ENCODE results near the gene KLK2.

DNA sequence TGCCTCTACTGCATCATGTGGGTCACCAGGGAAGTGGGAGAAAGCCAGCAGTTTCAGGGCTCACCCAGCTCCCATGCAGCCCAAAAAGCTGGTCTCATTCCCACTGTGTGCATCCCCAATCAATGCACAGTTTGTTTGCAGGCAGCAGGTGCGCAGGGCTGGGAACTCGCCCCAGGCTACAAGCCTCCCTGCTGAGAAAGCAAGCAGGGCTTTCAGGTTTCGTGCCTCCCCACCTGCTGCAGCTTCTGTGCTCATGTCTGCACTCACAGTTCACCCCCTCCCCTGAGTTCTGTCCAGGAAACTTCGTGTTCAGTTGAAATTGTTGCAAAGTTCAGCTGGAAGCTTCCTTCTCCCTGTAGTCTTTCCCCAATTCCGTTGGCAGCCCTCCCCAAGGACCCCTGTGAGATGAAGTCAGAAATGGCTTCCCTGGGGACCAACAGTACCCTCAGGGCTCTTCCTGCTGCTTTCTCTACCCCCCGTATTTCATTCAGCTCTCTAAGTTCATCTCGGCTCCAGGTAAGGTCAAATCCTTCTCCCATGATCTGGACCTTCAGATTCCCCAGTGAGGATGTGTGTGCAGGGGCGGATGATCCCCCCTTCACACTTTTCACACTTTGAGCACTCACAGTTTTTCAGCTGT is 28.8 kb upstream of the KLK2 start:
- TF ChIP-seq, protein P1, sequence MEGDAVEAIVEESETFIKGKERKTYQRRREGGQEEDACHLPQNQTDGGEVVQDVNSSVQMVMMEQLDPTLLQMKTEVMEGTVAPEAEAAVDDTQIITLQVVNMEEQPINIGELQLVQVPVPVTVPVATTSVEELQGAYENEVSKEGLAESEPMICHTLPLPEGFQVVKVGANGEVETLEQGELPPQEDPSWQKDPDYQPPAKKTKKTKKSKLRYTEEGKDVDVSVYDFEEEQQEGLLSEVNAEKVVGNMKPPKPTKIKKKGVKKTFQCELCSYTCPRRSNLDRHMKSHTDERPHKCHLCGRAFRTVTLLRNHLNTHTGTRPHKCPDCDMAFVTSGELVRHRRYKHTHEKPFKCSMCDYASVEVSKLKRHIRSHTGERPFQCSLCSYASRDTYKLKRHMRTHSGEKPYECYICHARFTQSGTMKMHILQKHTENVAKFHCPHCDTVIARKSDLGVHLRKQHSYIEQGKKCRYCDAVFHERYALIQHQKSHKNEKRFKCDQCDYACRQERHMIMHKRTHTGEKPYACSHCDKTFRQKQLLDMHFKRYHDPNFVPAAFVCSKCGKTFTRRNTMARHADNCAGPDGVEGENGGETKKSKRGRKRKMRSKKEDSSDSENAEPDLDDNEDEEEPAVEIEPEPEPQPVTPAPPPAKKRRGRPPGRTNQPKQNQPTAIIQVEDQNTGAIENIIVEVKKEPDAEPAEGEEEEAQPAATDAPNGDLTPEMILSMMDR (IDR thresholded peaks at IDR 0.05; ENCODE audit: poor library complexity, severe bottlenecking) = no peak
- TF ChIP-seq SMC3 (conservative IDR thresholded peaks at IDR 0.05; ENCODE audit: poor library complexity) (no peak), EZH2 (IDR thresholded peaks at IDR 0.05; ENCODE audit: borderline replicate concordance, insufficient read depth, low read length, poor library complexity, severe bottlenecking) (no peak), EP300 (conservative IDR thresholded peaks at IDR 0.05; ENCODE audit: poor library complexity, severe bottlenecking) (no peak), POLR2AphosphoS5 (IDR thresholded peaks at IDR 0.05) (no peak), RAD21 (conservative IDR thresholded peaks at IDR 0.05) (no peak), MXI1 (conservative IDR thresholded peaks at IDR 0.05; ENCODE audit: poor library complexity, severe bottlenecking) (no peak), TAF1 (IDR thresholded peaks at IDR 0.05; ENCODE audit: low read depth) (no peak)
- TF ChIP-seq, protein P2, sequence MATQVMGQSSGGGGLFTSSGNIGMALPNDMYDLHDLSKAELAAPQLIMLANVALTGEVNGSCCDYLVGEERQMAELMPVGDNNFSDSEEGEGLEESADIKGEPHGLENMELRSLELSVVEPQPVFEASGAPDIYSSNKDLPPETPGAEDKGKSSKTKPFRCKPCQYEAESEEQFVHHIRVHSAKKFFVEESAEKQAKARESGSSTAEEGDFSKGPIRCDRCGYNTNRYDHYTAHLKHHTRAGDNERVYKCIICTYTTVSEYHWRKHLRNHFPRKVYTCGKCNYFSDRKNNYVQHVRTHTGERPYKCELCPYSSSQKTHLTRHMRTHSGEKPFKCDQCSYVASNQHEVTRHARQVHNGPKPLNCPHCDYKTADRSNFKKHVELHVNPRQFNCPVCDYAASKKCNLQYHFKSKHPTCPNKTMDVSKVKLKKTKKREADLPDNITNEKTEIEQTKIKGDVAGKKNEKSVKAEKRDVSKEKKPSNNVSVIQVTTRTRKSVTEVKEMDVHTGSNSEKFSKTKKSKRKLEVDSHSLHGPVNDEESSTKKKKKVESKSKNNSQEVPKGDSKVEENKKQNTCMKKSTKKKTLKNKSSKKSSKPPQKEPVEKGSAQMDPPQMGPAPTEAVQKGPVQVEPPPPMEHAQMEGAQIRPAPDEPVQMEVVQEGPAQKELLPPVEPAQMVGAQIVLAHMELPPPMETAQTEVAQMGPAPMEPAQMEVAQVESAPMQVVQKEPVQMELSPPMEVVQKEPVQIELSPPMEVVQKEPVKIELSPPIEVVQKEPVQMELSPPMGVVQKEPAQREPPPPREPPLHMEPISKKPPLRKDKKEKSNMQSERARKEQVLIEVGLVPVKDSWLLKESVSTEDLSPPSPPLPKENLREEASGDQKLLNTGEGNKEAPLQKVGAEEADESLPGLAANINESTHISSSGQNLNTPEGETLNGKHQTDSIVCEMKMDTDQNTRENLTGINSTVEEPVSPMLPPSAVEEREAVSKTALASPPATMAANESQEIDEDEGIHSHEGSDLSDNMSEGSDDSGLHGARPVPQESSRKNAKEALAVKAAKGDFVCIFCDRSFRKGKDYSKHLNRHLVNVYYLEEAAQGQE (IDR thresholded peaks at IDR 0.05; ENCODE audit: borderline replicate concordance) = no peak

Measured in neural cell (in vitro differentiated cells).